Glutamatergic neuron (in vitro differentiated cells): ENCODE results near the gene CFTR. TPM values are rescaled to one million over a fixed set of nuclear protein-coding genes. Genes with fewer than 3 reads are reported as not detected.

ENCODE experiments used
- DNase-seq: peaks from one replicate; pipeline ENCODE4 v3.0.0; 2022
- H3K27ac Mint-ChIP-seq: one replicate; pipeline ENCODE4 v1.8.0; 2020; ENCODE audit warnings: mild to moderate bottlenecking, mixed read lengths, inconsistent platforms; ENCODE audit not compliant: unreplicated experiment
- H3K27me3 Mint-ChIP-seq: one replicate; pipeline ENCODE4 v1.8.0; 2020; ENCODE audit warnings: mild to moderate bottlenecking, moderate library complexity, mixed read lengths, inconsistent platforms; ENCODE audit not compliant: unreplicated experiment
- H3K36me3 Mint-ChIP-seq: one replicate; pipeline ENCODE4 v1.8.0; 2020; ENCODE audit warnings: mild to moderate bottlenecking, mixed read lengths, inconsistent platforms; ENCODE audit not compliant: unreplicated experiment
- H3K4me1 Mint-ChIP-seq: one replicate; pipeline ENCODE4 v1.8.0; 2020; ENCODE audit warnings: mild to moderate bottlenecking, low read depth, mixed read lengths, inconsistent platforms; ENCODE audit not compliant: unreplicated experiment
- H3K4me3 Mint-ChIP-seq: one replicate; pipeline ENCODE4 v1.8.0; 2020; ENCODE audit warnings: mild to moderate bottlenecking, mixed read lengths, inconsistent platforms; ENCODE audit not compliant: unreplicated experiment
- H3K9me3 Mint-ChIP-seq: one replicate; pipeline ENCODE4 v1.8.0; 2020; ENCODE audit warnings: mild to moderate bottlenecking, moderate library complexity, mixed read lengths, inconsistent platforms; ENCODE audit not compliant: unreplicated experiment
- CTCF ChIP-seq: fragments of 200-600 bp; sonication (generic); IDR thresholded peaks from one replicate; pipeline ENCODE4 v1.5.0; 2021; ENCODE audit not compliant: partially characterized antibody, unreplicated experiment
- total RNA-seq: library from RNA; stranded (reverse); fragmentation: NEBNext Ultra II Directional; extraction: Animal tissue kit (Norgen Biotek cat#: 25700); gene quantifications from one replicate; pipeline ENCODE4 v1.2.1, GENCODE V29; 2021; ENCODE audit not compliant: unreplicated experiment

The CFTR gene
- total RNA-seq, 1 donor from 2014 or later, result not detected

DNA sequence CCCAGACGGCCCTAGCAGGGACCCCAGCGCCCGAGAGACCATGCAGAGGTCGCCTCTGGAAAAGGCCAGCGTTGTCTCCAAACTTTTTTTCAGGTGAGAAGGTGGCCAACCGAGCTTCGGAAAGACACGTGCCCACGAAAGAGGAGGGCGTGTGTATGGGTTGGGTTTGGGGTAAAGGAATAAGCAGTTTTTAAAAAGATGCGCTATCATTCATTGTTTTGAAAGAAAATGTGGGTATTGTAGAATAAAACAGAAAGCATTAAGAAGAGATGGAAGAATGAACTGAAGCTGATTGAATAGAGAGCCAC is 184 bp downstream of the CFTR start:
- H3K9me3 Mint-ChIP-seq, result no peaks in the 10 kb centered on the region
- peak overlapping the region; percentile 93 for H3K4me3 Mint-ChIP-seq
- no peak for TF ChIP-seq CTCF
- DNase-seq, result no peak
- no peaks in the 10 kb centered on the region for H3K36me3 Mint-ChIP-seq
- H3K27ac Mint-ChIP-seq, result no peak overlapping the region
- peaks cover 11% of the 10 kb centered on the region for H3K27me3 Mint-ChIP-seq
- no peaks in the 10 kb centered on the region for H3K4me1 Mint-ChIP-seq

DNA sequence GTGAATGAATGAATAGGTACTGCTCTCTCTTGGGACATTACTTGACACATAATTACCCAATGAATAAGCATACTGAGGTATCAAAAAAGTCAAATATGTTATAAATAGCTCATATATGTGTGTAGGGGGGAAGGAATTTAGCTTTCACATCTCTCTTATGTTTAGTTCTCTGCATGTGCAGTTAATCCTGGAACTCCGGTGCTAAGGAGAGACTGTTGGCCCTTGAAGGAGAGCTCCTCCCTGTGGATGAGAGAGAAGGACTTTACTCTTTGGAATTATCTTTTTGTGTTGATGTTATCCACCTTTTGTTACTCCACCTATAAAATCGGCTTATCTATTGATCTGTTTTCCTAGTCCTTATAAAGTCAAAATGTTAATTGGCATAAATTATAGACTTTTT is 1.2 kb downstream of the CFTR start:
- no peak for TF ChIP-seq CTCF
- Mint-ChIP-seq H3K4me1 (no peaks in the 10 kb centered on the region), H3K27me3 (peaks cover 11% of the 10 kb centered on the region), H3K9me3 (no peaks in the 10 kb centered on the region), H3K36me3 (no peaks in the 10 kb centered on the region), H3K4me3 (no peak overlapping the region), H3K27ac (no peak overlapping the region)
- DNase-seq, result no peak

GRCh38 chr7:117485118-117485620 is 5.3 kb downstream of the CFTR start:
- Mint-ChIP-seq H3K27ac (no peak overlapping the region), H3K27me3 (peaks cover under 1% of the 10 kb centered on the region)

GRCh38 chr7:117489016-117489415 is 9.2 kb downstream of the CFTR start:
- DNase-seq, result no peak
- Mint-ChIP-seq H3K9me3 (no peaks in the 10 kb centered on the region), H3K36me3 (no peaks in the 10 kb centered on the region), H3K4me3 (no peak overlapping the region), H3K4me1 (no peaks in the 10 kb centered on the region), H3K27me3 (no peaks in the 10 kb centered on the region), H3K27ac (no peak overlapping the region)
- TF ChIP-seq CTCF, result no peak

More at GRCh38 chr7:117485118-117485620, 5.3 kb downstream of the CFTR start:
- Mint-ChIP-seq H3K9me3 (no peaks in the 10 kb centered on the region), H3K36me3 (no peaks in the 10 kb centered on the region), H3K4me1 (no peaks in the 10 kb centered on the region), H3K4me3 (no peak overlapping the region)
- no peak for TF ChIP-seq CTCF
- DNase-seq, result no peak

- Mint-ChIP-seq H3K27ac (no peak overlapping the region), H3K4me3 (no peak overlapping the region), H3K27me3 (no peaks in the 10 kb centered on the region), H3K9me3 (no peaks in the 10 kb centered on the region), H3K36me3 (no peaks in the 10 kb centered on the region), H3K4me1 (no peaks in the 10 kb centered on the region)
- no peak for DNase-seq
- no peak for TF ChIP-seq CTCF
Observed at GRCh38 chr7:117489430-117489829, 9.6 kb downstream of the CFTR start.
